ENCODE data around the gene C2.

GRCh38 chr6:31927242-31927862 is at the start of gene C2:
- TF ChIP-seq, protein P1, sequence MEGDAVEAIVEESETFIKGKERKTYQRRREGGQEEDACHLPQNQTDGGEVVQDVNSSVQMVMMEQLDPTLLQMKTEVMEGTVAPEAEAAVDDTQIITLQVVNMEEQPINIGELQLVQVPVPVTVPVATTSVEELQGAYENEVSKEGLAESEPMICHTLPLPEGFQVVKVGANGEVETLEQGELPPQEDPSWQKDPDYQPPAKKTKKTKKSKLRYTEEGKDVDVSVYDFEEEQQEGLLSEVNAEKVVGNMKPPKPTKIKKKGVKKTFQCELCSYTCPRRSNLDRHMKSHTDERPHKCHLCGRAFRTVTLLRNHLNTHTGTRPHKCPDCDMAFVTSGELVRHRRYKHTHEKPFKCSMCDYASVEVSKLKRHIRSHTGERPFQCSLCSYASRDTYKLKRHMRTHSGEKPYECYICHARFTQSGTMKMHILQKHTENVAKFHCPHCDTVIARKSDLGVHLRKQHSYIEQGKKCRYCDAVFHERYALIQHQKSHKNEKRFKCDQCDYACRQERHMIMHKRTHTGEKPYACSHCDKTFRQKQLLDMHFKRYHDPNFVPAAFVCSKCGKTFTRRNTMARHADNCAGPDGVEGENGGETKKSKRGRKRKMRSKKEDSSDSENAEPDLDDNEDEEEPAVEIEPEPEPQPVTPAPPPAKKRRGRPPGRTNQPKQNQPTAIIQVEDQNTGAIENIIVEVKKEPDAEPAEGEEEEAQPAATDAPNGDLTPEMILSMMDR (IDR thresholded peaks at IDR 0.05): no peak
- TF ChIP-seq EZH2 (IDR thresholded peaks at IDR 0.05; ENCODE audit: borderline replicate concordance, insufficient read depth, low read depth, low read length, poor library complexity, severe bottlenecking): no peak

Data from B cell (primary cell).